Stimulated activated CD8-positive, alpha-beta memory T cell treated with anti-CD3 and anti-CD28 coated beads, Interleukin-15, amount 100 ng/mL, for 1 hour (primary cell): Measurements from ENCODE around the gene MRPS15.

Experiments used
- DNase-seq: peaks from one replicate; pipeline ENCODE4 v3.0.0-alpha.2; 2020; ENCODE audit warnings: low read depth

The MRPS15 gene

DNA sequence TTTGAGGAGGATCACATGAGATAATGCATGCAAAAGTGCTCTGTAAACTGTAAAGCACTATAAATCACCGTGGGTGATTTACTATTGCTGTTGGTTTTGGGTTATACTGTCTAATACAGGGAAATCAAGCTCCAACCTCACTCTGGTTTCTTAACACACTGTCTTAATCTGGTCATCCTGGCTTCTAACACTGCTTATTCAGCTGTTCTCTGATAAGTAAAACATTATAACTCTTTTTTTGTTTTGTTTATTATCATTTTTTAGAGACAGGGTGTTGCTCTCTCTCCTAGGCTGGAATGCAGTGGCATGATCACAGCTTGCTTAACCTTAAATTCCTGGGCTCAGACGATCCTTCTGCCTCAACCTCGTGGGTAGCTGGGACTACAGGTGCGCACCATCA lies 44.6 kb downstream of the MRPS15 start:
- no peak for DNase-seq

DNA sequence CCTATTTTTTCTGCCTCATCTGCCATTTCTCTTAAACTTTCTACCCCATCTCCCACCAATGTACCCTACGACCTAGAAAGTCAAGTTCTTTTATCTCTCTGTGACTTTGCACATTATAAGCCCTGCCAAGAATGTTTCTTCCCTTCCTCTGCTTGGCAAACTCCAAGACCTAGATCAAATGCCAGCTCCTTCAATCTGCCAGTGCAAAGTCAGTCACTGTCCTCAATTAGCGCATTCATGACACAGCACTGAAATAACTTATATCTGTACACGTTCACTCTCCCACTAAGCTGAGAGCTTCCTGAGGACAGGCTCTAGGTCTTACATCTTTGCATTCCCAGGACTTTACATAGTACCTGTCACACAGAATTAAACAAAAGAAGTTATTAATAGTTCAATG lies 45.0 kb downstream of the MRPS15 start:
- DNase-seq, result no peak

GRCh38 chr1:36417931-36418330 lies 46.3 kb downstream of the MRPS15 start:
- DNase-seq, result no peak

- no peak for DNase-seq
These were observed 48.4 kb downstream of the MRPS15 start for GRCh38 chr1:36415661-36416326.

- DNase-seq, result no peak
These were observed 49.8 kb downstream of the MRPS15 start for GRCh38 chr1:36414384-36414783.

DNA sequence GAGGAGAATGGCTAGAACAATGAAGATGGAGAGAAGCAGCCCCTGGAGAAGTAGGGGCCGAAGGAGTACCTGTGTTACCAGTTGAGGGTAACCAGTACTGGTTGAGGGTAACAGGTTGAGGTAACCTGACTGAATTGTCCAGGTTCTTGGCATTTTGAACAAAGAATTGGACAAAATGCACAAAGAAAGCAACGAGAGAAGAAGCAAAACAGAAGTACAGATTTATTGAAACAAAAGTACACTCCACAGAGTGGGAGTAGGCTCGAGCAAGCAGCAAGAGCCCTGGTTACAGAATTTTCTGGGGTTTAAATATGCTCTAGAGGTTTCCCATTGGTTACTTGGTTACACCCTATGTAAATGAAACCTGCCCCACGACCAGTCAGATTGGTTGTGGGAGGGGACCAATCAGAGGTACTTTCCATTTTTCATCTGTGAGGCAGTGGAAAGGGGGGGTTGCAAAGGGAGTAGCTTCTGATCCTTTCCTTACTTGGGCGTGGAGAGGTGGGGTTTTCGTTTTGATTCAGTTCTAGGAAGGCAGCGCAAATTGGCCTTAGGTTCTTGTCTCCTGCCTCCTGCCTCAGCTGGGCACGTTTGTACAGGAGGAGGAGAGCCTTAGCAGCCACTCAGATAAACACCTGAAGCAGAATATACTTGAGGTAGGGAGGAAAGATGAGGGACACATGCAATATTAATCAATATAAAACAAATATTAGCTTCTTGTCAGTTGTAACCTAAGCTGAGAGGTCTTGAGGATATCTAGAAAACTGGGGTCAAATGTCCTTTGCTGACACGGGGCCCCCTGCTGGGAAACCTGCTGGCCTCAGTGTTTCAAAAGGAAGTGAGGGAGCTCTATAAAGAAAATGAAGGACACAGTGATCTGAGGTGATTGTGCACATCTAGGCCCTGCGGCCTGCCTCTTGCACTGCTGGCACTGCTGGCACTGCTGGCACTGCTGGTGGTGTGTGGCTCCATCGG lies 52.2 kb downstream of the MRPS15 start:
- DNase-seq, result no peak

DNA sequence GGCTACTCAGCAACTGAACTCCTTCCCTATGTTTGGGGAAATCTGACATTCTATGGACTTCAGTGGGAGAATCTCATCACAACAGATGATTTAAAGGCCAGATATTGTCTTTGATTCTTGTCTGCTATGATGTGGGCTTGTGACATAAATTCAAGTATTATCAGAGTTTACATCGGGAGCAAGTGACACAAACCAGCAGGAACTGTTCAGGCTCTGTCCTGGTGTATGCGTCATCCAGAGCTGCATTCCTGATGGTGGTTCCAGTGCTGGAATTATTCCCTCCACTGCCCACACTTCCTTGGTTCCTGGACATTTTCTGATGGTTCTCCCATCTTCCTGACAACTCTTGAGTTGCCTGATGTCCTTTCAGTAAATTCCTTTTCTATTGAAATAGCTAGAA lies 55.7 kb downstream of the MRPS15 start:
- DNase-seq, result no peak

GRCh38 chr1:36406440-36406839 lies 57.7 kb downstream of the MRPS15 start:
- DNase-seq, result no peak
